C1 segment of cervical spinal cord (tissue), 14 donors: ENCODE measurements around the gene LAMA2.

Source experiments
- DNase-seq, 14 donors: peaks; one replicate each; lab custom pipeline; 2025; lab: John Stamatoyannopoulos, UW

LAMA2 gene

DNA sequence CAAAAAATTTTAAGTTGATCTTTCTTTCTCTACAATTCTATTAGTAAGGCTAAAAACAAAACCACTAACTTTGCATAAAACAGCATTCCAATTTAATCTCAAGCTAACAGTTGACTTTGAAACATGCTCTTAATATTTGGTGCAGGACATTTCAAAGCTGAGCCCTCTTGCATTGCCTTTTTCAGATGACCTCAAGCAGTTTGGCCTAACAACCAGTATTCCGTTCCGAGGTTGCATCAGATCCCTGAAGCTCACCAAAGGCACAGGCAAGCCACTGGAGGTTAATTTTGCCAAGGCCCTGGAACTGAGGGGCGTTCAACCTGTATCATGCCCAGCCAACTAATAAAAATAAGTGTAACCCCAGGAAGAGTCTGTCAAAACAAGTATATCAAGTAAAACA lies 633.1 kb downstream of the LAMA2 start:
- DNase-seq, result no peak

DNA sequence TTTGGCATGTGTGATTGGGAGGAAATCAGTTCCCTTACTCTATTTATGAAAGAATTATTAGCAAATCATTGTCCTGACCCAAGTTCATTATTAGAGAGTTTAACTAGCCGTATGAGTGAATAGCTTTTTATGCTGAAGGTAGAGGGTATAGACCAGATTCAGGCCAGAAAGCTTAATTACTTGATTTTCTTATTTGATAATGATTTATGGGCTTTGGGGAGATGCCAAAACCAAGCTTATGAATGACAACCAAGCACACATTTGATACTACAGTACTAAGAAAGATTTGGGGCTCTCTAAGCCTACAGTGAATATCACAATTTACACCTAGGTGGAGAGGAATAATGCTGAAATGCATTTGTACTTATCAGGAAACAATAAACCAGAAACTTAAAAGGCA lies 633.8 kb downstream of the LAMA2 start:
- DNase-seq, result no peak

DNA sequence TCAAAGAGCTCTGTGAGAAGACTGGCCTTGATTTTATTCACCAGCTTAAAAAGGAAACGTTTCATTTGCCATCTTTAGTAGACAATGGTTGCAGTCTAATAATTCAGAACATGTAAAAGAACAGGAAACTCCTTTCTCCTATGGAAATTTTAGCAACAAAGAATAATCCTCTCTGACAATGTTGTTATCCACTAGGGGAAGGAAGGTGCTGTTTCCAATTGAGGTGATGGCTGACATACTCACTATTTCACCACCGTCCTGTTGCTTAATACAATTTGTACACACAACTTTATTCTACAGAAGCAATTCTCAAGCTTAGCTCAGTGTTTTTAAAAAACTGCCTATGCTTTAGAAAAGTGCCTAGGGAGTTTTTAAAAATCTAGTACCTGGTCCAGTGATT lies 634.4 kb downstream of the LAMA2 start:
- DNase-seq, result no peak

DNA sequence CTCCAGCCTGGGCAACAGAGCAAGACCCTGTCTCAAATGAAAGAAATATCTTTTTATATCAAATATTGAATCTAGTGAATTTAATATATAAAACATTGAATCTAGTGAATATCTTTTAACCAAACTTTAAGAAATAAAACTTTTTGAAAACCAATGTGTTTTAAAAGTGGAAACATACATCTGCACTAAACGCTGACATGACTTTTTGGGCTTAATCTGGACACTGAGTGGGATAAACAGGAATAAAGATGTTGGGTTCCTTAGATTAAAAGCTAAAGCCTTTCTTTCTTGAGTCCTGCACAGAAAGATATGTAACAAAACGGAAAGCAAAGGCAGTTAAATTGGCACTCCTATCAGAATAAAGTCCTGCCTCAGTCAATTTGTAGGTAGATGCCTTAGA lies 636.8 kb downstream of the LAMA2 start:
- no peak for DNase-seq

DNA sequence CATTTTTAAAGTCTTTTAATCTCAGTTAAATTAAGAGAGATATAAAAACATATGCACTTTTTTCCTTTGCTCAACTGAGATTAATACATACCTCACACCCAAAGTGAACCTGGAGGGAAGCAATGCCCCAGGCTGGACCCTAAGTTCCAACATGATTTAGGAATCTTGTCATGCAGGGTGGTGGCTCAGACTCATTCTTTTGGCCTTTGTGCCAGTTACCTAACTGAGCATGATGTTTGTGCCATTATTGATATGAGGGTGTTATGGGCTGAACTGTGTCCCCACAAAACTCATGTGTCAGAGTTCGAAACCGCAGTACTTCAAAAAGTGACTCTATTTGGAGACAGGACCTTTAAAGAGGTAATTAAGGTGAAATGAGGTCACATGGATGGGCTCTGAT lies 639.0 kb downstream of the LAMA2 start:
- no peak for DNase-seq

DNA sequence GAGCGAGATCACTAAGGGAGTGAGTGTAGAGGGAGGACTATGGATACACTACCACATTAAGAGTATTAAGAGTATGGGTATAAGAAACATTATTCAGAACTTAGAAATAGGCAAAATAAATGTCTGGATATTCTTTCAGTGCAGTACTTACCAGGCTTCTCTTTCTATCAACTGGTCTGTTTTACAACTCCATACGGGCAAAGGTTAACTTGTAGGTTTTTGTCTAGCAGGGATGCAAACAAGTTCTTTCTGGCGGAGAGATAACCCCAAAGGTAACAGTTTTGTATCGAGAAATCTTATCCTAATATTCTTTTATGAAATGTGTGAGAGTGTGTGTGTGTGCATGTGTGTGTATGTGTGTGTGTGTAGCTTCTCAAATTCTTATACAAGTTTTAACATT lies 640.9 kb downstream of the LAMA2 start:
- no peak for DNase-seq

DNA sequence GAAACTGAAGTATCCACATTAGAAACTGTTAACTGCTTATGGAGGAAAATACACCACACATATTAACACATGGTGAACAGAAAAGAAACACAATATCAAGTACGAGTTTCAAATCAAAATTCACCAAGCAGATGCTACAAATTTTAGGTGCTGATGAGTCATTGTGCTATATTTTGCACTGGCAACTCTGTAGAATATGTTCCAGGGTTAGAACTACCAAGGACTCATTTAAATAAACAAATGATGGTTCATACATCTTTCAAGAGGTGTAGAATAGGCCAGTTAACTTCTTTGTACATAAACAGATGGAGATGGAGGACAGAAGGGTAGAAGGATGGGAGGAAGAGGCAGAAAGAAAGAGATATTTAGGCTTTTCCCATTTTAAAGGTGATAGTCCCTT lies 642.1 kb downstream of the LAMA2 start:
- no peak for DNase-seq

DNA sequence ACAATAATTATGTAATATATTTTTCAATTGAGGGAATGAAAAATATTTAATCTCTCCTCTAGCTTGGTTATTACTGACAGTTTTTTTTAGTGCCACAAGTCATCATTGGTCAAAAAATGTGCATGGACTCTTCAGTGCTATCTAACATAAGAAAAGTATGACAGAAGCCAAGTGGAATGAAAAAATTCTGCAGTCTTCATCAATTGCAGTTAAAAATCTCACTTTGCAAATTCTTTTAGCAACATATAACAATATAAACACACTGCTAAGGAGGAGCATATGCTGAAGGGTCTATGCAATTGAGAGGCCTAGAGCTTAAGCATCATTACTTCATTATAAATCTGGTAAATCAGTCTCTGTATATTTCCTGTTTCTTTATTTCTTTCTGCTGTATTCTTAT lies 652.0 kb downstream of the LAMA2 start:
- DNase-seq, result no peak

DNA sequence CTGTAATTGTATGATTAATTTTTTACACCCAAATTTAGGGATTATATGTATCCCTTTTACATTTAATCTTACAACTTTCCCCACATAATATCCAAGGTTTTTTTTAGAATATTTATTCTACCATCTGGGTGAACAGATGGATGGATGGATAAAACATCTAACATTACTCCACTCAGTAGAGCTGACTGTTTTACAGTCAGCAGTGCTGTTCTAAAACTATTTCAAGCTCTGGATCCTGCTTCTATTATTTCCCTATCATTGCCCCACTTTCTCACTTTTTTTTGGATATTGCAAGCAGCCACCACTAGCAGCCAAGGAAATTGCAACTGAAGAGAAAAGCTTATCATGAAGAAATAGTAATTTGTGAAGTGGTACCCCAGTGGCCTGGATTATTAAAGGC lies 653.3 kb downstream of the LAMA2 start:
- DNase-seq, result no peak

DNA sequence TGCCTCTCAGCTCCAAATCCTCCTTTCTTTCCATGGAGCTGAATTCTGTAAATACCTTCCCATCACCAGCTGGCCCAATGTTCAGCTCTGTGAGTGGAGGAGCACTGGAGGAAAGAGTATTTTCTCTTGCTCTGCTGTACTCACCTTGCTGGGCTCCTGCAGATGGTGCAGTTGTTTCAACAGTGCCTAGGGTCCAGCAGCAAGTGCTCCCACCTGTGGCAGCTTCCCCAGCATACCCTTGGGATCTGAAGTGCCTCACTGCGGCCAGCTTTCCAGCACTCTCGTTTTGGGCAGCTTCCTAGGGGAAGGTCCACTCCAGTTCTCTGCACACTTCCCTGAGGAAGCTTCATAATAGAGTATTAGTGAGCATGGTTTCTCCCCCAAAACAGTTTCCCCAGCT lies 656.1 kb downstream of the LAMA2 start:
- no peak for DNase-seq

DNA sequence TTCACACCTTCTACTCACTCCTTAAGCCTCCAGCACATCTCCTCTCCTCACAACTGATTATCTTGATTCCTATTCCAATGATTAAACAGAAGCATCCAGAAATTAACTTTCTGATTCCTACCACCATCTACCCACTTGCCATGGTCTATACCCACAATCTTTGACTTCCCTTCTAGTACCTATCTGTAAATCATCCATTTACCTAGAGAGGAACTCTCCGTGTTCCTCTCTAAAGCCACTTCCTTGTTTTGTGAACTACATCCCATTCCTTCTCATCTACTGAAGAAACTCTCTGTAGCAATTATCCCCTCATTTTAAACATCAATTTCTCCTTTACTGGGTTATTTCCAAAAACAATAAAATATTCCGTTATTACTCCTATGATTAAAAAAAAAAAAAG lies 659.8 kb downstream of the LAMA2 start:
- DNase-seq, result no peak

DNA sequence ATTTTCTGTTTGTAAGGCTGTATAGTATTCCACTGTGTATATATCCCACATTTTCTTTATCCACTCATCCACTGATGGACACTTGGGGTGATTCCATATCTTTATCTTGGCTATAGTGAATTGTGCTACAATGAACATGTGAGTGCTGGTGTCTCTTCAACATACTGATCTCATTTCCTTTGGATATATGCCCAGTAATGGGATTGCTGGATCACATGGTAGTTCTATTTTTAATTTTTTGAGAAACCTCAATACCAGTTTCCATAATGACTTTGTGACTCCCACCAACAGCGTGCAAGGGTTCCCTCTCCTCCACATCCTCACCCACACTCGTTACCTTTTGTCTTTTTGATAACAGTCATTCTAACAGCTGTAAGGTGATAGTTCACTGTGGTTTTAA lies 661.0 kb downstream of the LAMA2 start:
- no peak for DNase-seq

DNA sequence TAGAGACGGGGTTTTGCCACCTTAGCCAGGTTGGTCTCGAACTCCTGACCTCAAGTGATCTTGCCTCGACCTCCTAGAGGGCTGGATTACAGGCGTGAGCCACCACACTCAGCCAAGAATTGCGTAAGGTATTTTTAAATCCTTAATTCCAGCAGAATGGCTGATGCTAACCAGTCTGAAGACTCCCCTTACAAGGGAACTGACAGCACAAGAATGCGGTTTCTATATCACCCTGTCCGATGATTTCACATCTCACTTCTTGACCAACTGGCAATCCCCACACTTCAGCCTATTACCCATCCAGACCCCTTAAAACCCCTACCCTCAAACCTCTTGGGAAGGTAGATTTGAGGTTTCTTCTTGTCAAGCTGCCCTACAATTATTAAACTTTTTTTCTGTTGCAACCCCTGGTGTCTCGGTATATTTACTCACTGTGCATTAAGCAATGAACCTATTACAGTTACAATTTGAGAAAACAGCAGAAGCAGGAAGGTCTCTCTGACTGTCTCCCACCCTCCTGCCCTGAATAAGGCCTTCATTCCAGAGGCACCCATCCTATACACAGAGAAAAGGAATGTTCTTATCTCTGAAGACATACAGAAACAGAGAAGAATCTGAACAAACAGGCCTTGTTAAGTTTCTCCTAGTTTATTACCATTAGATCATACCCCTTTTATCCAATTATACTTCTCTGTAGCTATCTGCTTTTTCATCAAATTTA lies 662.1 kb downstream of the LAMA2 start:
- no peak for DNase-seq

DNA sequence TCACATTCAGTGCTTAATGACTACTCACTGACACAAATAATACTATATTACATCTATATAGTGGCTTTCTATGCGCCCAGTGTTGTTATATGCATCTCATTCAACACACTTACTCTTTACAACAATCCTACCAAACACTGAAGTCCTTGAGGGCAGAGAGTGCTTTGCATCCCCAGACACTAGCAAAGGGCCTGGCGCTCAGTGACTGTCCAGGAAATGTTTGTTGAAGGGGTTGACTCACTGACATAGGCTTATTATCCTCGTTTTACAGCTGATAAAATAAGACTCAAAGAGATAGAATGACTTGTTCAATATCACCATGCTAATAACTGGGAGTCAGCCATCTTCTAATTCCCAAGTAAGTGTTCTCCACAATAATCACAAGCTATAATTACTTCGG lies 663.8 kb downstream of the LAMA2 start:
- no peak for DNase-seq

DNA sequence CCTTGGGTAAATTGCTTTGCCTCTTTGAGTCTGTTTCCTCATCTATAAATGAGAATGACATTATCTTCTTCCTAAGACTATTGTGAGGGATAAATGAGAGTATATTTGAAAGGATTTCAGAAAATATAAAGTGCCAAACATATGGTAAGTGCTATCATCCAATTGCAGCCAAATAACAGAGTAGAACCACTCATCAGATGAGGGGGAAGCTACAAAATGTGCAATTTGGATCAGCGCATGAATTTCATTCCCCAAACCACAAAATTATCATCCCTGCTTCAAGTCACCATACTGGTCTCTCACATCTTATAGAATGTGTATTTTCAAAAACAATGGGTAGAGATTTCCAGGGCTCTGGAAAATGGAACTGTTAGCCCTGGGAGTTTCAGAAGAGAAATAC lies 668.5 kb downstream of the LAMA2 start:
- DNase-seq, result no peak

DNA sequence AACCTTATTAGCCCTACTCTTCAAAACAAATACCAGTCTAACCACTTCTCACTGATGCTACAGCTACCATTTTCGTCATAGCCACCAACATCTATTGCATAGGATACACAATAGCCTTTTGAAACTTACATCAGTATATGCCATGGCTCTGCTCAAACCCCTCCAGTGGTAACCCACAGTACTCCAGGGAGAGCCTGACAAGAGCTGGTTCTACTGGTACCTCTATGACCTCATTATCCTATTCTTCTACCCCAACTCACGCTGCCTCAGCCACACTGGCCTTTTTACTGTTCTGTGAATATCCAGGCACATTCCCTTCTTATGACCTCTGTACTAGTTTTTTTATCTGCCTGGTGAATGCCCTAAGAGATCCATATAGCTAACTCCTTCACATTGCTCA lies 669.5 kb downstream of the LAMA2 start:
- DNase-seq, result no peak

DNA sequence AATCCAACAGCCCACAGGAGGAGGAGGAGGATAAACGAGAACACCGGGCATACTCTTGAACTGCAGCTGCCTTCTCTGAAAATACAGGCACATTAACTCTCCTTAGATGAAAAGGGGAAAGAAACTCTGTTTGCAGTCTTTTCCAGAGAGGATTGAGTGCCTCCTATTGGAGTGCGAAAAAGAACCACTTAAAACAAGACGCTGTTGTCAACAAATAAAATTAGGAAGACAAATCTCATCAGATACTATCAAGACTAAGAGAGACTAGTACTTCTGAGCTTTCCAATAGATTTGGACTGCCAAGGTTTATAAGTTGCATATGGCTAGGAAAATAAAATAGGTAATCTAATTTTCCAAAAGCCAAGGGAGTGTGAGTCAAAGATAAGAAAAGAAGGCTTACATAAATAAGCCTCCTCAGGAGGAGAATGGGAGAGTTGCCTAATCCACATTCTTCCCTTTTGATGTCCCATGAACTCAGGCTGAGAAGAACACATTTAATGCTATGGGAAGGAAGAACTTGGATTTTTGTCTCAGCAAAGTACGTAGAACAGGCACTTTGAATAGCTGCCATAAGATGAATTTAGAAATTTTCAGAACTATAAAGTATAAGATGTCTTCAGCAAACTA lies 672.4 kb downstream of the LAMA2 start:
- no peak for DNase-seq

DNA sequence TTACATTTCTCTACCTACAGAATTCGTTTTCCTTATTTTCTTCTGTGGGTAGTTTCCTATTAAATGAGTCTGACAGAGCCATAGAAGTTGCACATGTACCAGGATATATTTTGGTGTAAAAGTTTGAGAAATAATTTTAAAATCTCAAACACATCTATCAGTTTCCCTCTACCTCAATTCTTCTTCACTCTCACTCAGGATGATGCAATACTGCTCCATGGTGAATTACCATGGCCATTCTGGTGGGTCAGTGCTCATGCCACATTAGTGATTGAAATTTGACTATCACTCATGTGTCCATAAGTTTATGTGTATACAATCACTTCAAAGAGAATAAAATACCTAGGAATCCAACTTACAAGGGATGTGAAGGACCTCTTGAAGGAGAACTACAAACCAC lies 675.3 kb downstream of the LAMA2 start:
- no peak for DNase-seq

DNA sequence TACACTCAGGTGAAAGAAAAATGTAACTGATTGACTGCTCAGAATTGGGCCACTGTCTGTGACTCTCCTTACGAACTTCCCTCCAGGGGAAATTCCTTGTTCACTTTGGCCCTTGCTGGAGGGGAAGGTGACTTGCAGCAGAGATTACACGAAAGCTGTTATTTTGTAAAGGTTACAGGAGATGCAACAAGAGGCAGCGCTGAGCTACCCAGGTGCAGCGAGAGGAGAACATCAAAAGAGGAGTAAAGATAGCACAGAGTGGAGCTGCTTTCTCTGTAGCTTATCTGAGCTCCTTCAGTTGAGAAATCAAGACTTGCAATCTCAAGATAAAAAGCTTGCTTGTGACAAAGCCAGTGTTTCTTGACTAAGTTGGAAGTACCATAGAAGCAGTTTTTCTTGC lies 682.4 kb downstream of the LAMA2 start:
- no peak for DNase-seq

DNA sequence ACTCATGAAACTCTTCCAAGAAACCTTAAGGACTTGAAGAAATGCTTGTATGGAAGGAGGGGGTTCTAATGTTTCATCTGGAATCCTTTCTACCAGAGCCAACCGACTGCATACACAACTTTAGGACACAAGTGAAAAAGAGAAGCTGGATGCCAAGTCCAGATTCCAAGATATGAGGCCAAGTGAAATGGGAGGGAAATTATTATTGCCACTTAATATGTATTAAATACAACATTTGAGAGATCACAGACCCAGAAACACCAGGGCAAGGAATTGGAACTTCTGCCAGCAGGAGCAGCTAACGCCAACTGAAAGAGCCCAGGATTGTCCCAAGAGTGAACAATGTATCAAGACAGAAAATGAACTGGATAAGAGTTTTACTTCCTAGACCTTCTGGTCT lies 682.9 kb downstream of the LAMA2 start:
- no peak for DNase-seq
